ENCODE data around the gene GFI1. TPM values are rescaled to one million over a fixed set of nuclear protein-coding genes. Genes with fewer than 3 reads are reported as not detected.

Gene GFI1
- total and polyA plus RNA-seq, 2 donors (not counting 3 experiments of a cell fraction or from before 2014, with no cell fraction given), result 0.11 to 0.22 TPM

GRCh38 chr1:92504291-92505014, 17.7 kb upstream of the GFI1 start:
- Histone ChIP-seq H3K9ac (replicated peaks; ENCODE audit: extremely low read depth, insufficient read depth, low read length) (no peak overlapping the region), H3K79me2 (ENCODE audit: control insufficient read depth, insufficient read depth, low read length) (no peaks in the 10 kb centered on the region), H3K9me1 (replicated peaks; ENCODE audit: control insufficient read depth, extremely low read depth, insufficient read depth, low read length) (no peaks in the 10 kb centered on the region), H2AFZ (ENCODE audit: low read depth, low read length) (no peak overlapping the region), H3K4me2 (ENCODE audit: insufficient read depth, low read length) (no peak overlapping the region), H3K9me3 (replicated peaks; ENCODE audit: control insufficient read depth, insufficient read depth, low read length) (no peaks in the 10 kb centered on the region), H3K27ac (ENCODE audit: insufficient read depth, low read depth, low read length) (no peak overlapping the region), H3K4me3 (replicated peaks in 1 of 3; ENCODE audit: insufficient read depth in 1 of 3, low read depth in 1 of 3, low read length in 3 of 3) (no peak overlapping the region), H3K4me1 (ENCODE audit: control insufficient read depth, extremely low read depth, insufficient read depth, low read length) (no peaks in the 10 kb centered on the region), H4K20me1 (replicated peaks; ENCODE audit: control insufficient read depth, extremely low read depth, insufficient read depth, low read length) (no peaks in the 10 kb centered on the region), H3K27me3 (ENCODE audit: control insufficient read depth in 2 of 2, insufficient read depth in 2 of 2, low read length in 2 of 2) (no peaks in the 10 kb centered on the region), H3K36me3 (ENCODE audit: control insufficient read depth in 2 of 2, extremely low read depth in 1 of 2, insufficient read depth in 2 of 2, low read length in 2 of 2) (no peaks in the 10 kb centered on the region)
- POLR2A ChIA-PET, result no interaction called here
- no peak for FAIRE-seq
- CTCF ChIA-PET, result no interaction called here
- TF ChIP-seq JUN (IDR thresholded peaks at IDR 0.05; ENCODE audit: borderline replicate concordance, insufficient read depth, insufficient read length, low read depth) (no peak), CTCF (IDR thresholded peaks at IDR 0.05; ENCODE audit: extremely low read depth in 1 of 2, insufficient read depth in 1 of 2, low read depth in 1 of 2, low read length in 2 of 2) (no peak), POLR2AphosphoS5 (IDR thresholded peaks at IDR 0.05; ENCODE audit: insufficient read depth, low read depth, low read length) (no peak), GATA2 (IDR thresholded peaks at IDR 0.05; ENCODE audit: insufficient read depth, insufficient read length, low read depth, low read length) (no peak), MAX (IDR thresholded peaks at IDR 0.05; ENCODE audit: insufficient read depth, insufficient read length) (no peak), MYC (IDR thresholded peaks at IDR 0.05; ENCODE audit: low read depth, low read length) (no peak), EZH2 (IDR thresholded peaks at IDR 0.05; ENCODE audit: borderline replicate concordance, low read depth, low read length, severe bottlenecking) (no peak), POLR2A (IDR thresholded peaks at IDR 0.05; ENCODE audit: low read depth, low read length) (no peak), FOS (IDR thresholded peaks at IDR 0.05; ENCODE audit: borderline replicate concordance, insufficient read depth, low read length) (no peak)
- dilution Hi-C loops (cut with MboI; ENCODE audit: extremely low pct_ligation_motif_present, low sequenced_read_pairs), result no loop called here
- intact Hi-C loops (cut with micrococcal nuclease), result no loop called here
- no TSS peak for BruUV-seq (replicated peaks)
- no peak for DNase-seq (ENCODE audit: low read depth, low spot score)
